Measurements from ENCODE around the gene TUBGCP4. TPM values are rescaled to one million over a fixed set of nuclear protein-coding genes. Genes with fewer than 3 reads are reported as not detected.

TUBGCP4 gene
- total and polyA plus RNA-seq, 9 of the 15 experiments (the other 6 are each of a cell fraction or from before 2014, with no cell fraction given) = 10.7 to 50.2 (median 29.6) TPM

- Histone ChIP-seq H3K27ac (ENCODE audit: extremely low read depth, low read depth, low read length) (no peak overlapping the region), H3K36me3 (ENCODE audit: control insufficient read depth, insufficient read depth, low read length) (peaks cover 98% of the 10 kb centered on the region), H3K9ac (ENCODE audit: insufficient read depth in 1 of 2, low read depth in 2 of 2, low read length in 2 of 2) (no peak overlapping the region), H3K4me2 (ENCODE audit: insufficient read depth, low read length) (no peak overlapping the region), H3K9me1 (ENCODE audit: control insufficient read depth, insufficient read depth, low read length) (no peaks in the 10 kb centered on the region), H4K20me1 (replicated peaks; ENCODE audit: control insufficient read depth, insufficient read depth, low read length) (no peaks in the 10 kb centered on the region), H3K27me3 (ENCODE audit: control insufficient read depth in 2 of 2, insufficient read depth in 2 of 2, low read length in 2 of 2) (no peaks in the 10 kb centered on the region), H3K4me3 (no peak overlapping the region), H3K9me3 (replicated peaks; ENCODE audit: control insufficient read depth, insufficient read depth, low read depth, low read length) (no peaks in the 10 kb centered on the region), H2AFZ (ENCODE audit: low read depth, low read length) (no peak overlapping the region), H3K4me1 (replicated peaks in 1 of 2; ENCODE audit: control insufficient read depth in 2 of 2, insufficient read depth in 2 of 2, low read length in 2 of 2) (no peaks in the 10 kb centered on the region; a peak in 1 of 5 replicates), H3K79me2 (ENCODE audit: control insufficient read depth, insufficient read depth, low read length) (no peaks in the 10 kb centered on the region)
- ATAC-seq (no peak), FAIRE-seq (no peak), DNase-seq (ENCODE audit: extremely low read depth in 1 of 4, low spot score in 3 of 4) (no peak)
- intact Hi-C loops (cut with micrococcal nuclease) = no loop called here
- WGBS (ENCODE audit: insufficient coverage, low coverage, missing lambda C conversion rate) = 80% methylated on average over 8 of the region's 8 CpGs
- no TSS peak for BruUV-seq (replicated peaks)
- in situ Hi-C loops (cut with MboI) = no loop called here
- ChIA-PET CTCF (ENCODE audit: low intra/inter-chr PET ratio) (no interaction called here), POLR2A (interaction anchor here (0.9 to 2.2 kb wide), 2 partner anchors 12 to 1911 kb away, joined by 3 to 6 read pairs; no protein-coding TSS in a partner anchor)
- TF ChIP-seq USF1 (CRISPR knock-in tag; IDR thresholded peaks at IDR 0.05) = no peak
- TF ChIP-seq RREB1 (CRISPR knock-in tag; IDR thresholded peaks at IDR 0.05) = no peak
- no peak for TF ChIP-seq WHSC1 (IDR thresholded peaks at IDR 0.05; ENCODE audit: low read length)
- TF ChIP-seq JUND (IDR thresholded peaks at IDR 0.05; ENCODE audit: borderline replicate concordance, low read depth, low read length) = no peak
- no peak for TF ChIP-seq JUND (tag; IDR thresholded peaks at IDR 0.05; ENCODE audit: borderline replicate concordance, low read depth, low read length)
- TF ChIP-seq KLF10 (CRISPR knock-in tag; IDR thresholded peaks at IDR 0.05) = no peak
- TF ChIP-seq XRCC5 (IDR thresholded peaks at IDR 0.05; ENCODE audit: low read depth, low read length) = no peak
Observed at GRCh38 chr15:43403616-43404015, 32.7 kb downstream of the TUBGCP4 start.

Data from K562 (cell line).